Activated effector memory CD4-positive, alpha-beta T cell treated with anti-CD3 and anti-CD28 coated beads, Interleukin-2, amount 50 U/mL, for 16 hours (primary cell): Measurements from ENCODE around the gene GRAP.

Source experiments
- DNase-seq: peaks from one replicate; pipeline ENCODE4 v3.0.0-alpha.2; 2020

The GRAP gene

GRCh38 chr17:19017804-19018599, 28.8 kb downstream of the GRAP start:
- DNase-seq: no peak

GRCh38 chr17:19017401-19017800, 29.4 kb downstream of the GRAP start:
- DNase-seq: no peak

GRCh38 chr17:19016881-19017280, 29.9 kb downstream of the GRAP start:
- DNase-seq: no peak

- DNase-seq: no peak
Measured at GRCh38 chr17:19016297-19016696, 30.5 kb downstream of the GRAP start.

- DNase-seq: no peak
Measured at GRCh38 chr17:19015428-19015827, 31.3 kb downstream of the GRAP start.

GRCh38 chr17:19014628-19015215, 32.0 kb downstream of the GRAP start:
- no peak for DNase-seq

- DNase-seq: no peak
Measured at GRCh38 chr17:19013806-19014627, 32.7 kb downstream of the GRAP start.

- no peak for DNase-seq
Measured at GRCh38 chr17:19013226-19013625, 33.5 kb downstream of the GRAP start.

- DNase-seq: no peak
Measured at GRCh38 chr17:19012171-19013080, 34.3 kb downstream of the GRAP start.

GRCh38 chr17:19011581-19011980, 35.2 kb downstream of the GRAP start:
- DNase-seq: no peak

GRCh38 chr17:19010729-19011505, 35.8 kb downstream of the GRAP start:
- no peak for DNase-seq

GRCh38 chr17:19009970-19010369, 36.8 kb downstream of the GRAP start:
- no peak for DNase-seq

- DNase-seq: no peak
Measured at GRCh38 chr17:19006698-19007097, 40.1 kb downstream of the GRAP start.

GRCh38 chr17:19005789-19006430, 40.8 kb downstream of the GRAP start:
- DNase-seq: no peak

GRCh38 chr17:19005137-19005773, 41.5 kb downstream of the GRAP start:
- DNase-seq: no peak

GRCh38 chr17:19004421-19005136, 42.2 kb downstream of the GRAP start, which contains the start of gene FAM83G:
Gene FAM83G (minus strand): TSS chr17:19004764. CDS start chr17:19004041, 723 bp downstream.
- peak; percentile 97 for DNase-seq

GRCh38 chr17:19003543-19004420, 43.0 kb downstream of the GRAP start:
- peak; percentile 83 for DNase-seq

- no peak for DNase-seq
Measured at GRCh38 chr17:19002805-19003542, 43.8 kb downstream of the GRAP start.
